ENCODE measurements around the gene MYO7B.
A peak's percentile ranks its signal among the peaks of the same experiment; 100 is the strongest.
"Not testable (repeated sequence)": the region's sequence is repeated elsewhere in the genome, so short reads cannot be mapped to it uniquely, and the experiment has no call there.

Gene MYO7B

DNA sequence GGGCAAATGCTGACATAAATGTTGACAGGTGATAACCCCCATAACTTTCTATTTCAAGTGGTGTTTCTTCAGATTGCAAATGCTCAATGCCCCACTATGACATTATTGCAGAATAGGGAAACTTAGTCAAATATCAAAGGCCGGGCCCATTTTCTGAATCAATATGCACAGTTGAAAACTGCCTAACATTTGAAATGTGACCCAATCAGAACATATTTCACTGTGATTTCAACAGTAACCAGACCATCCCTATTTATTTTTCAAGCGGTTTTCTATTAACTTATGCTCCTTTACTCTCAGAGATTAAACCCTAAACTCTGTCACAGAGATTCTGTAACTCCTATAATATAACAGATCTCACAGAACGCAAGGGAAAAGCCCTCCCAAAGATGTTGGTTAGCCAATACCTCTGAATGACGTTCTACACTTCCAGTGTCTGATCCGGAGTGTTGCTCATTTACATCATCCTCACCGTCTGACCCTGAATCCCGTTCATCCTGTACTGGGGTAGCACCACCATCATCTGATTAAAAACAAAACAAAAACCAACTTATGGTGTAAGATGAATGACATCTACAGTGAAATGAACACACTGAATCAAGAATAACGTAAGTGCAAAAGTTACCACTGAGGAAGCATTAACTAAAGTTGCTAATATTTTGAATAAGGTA lies 12.1 kb upstream of the MYO7B start:
- FAIRE-seq (no peak), DNase-seq (ENCODE audit: low spot score) (no peak)

DNA sequence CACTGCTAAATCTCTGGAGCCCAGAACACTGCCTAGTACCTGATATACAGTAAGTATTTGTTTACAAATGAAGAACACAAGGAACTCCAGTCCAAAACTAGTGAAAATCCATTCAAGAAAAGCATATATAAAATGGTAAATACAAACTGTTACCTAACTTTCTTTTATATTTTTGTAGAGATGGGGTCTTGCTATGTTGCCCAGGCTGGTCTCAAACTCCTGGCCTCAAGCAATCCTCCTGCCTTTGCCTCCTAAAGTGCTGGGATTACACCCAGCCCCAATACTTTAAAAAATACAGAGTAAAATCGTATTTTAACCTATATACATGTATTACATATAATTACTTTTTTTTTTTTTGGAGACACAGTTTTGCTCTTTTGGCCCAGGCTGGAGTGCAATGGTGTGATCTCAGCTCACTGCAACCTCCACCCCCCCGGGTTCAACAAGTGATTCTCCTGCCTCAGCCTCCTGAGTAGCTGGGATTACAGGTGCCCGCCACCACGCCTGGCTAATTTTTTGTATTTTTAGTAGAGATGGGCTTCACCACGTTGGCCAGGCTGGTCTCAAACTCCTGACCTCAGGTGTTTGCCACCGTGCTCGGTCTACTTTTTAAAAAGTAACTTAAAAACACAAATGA lies 11.2 kb upstream of the MYO7B start:
- not testable (repeated sequence) for FAIRE-seq; DNase-seq (ENCODE audit: low spot score)

DNA sequence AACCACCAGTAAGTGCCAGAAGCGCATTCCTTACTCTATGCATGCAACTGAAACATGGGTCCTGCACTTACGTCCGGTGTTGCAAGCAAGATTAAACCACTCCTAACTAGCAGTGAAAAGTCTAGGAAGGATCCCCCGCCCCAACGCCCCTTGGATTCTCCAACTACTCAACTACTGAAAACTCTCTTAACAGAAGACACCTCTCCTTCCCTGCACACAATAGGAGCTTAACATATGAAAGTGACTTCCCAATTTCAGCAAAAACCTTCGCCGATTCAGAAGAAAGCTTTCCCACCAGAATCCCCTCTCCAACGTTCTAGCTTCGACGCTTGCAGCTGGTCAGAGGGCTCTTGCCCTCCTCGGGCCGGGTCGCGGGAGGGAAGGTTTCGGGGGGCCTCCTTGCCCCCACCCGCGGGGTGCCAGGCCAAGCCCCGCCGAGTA lies 9.8 kb upstream of the MYO7B start:
- FAIRE-seq = no peak

DNA sequence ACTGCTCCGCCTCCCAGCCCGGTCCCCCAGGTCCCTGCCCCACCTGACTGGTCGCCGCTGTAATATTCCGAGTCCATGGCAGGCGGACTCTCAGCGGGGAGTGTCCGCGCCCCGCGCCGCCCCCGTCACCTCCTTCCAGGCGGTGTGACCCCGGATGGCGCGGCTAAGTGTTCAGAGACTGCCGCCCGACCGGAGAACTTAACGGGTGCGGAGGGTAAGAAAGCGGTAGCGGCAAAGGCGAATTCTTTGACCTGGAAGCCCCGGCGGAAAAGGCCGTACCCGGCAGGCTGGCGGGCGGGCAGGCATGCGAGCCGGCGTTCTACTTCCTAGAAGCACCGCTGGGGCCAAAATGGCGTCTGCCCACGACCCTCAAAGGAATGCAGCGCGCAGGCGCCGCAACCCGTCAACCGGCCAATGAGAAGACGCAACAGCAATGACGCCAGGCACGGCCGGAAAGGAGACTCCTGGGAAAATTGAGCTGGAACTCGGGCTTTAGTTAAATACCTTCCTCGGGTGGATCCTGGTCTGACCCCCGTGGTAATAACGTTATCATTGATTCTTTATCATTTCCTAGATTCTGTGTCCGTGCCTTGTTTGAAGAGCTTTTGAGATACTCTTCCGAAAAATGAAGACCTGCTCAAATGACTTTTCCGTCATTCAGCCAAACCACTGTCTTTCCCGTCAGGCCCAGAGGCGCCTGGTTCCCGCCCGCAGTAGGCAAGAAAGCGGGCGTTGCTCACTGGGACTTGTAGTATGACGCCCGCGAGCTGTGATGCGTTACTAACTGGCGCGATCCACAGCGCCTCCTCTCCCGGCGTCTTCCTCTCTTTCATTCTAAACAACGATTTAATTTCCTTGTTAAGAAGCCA lies 9.1 kb upstream of the MYO7B start, which contains the start of gene IWS1:
TSS of gene IWS1 (minus strand) at position 358 of the 869 bp plus-strand sequence. CDS start at position 77, 281 bp downstream.
- peak; percentile 87 for DNase-seq (ENCODE audit: low spot score)
- FAIRE-seq = peak; percentile 74

More for the DNA sequence above, 9.8 kb upstream of the MYO7B start:
- DNase-seq (ENCODE audit: low spot score) = no peak

DNA sequence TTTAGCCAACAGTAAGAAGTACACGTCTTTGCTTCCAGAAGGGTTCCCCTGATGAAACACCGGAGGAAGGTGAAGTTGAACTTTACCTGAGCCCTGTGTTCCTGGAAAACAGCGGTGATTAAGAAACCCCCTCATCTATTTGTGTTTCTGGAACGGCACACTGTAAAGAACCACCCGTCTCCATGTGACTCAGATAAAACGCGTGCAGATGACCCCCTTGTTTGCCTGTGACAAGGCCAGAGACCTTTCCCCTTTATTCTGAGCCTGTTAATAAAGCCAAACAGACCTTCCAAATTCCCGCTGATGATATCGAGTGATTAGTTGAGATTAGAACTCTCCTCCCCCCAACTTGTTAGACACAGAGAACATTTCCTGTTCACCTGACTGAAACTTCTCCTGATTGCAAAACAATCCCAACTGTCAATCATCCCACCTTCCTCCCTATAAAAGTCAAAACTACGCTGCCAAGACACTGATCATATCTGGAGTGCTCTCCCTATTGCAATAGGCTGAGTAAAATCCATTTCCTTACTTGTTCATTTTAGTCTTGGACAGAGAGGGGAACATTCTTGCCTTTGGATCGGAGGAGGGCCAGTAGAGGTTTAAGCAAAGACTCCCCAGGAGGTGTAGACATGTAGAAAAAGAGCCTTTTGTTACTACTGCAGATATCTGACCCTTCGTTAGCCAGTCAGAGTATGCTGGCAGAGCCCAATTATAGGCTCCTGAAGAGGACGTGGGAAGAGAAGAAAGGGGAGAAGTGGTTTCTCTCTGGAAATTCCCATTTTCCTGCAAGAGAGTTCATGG lies 8.3 kb upstream of the MYO7B start:
- FAIRE-seq (no peak), DNase-seq (ENCODE audit: low spot score) (no peak)

DNA sequence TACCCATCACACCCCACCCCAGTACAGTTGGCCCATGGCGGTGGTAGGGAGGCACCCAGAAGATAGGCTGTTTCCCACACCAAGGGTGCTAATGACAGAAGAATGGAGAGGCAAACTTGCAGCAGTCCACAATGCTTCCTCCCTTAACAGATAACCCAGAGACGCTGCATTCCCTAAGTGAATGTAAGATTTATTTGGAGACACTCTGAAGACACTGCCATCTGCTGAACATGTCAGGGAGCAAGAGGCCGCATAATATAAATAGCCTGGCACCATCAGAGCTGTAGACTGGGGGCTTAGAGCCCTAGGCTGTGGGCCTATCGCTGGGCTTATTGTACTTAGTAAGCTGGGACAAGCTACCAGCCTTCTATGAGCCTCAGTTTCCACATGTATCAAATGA lies 7.0 kb upstream of the MYO7B start:
- no peak for DNase-seq (ENCODE audit: low spot score)

DNA sequence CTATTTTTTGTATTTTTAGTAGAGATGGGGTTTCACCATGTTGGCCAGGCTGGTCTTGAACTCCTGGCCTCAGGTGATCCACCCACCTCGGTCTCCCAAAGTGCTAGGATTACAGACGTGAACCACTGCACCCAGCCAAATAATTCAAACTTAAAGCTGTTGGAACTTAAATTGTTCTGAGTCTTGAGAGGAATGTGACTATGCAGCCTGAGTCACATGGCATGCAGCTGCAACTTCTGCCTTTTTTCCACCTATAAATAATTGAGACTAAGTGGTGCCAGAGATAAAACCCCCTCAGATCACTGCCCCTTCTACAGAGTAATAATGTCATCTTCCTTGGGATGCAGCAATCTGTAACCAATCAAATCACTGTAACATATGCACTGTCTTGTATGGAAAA lies 6.1 kb upstream of the MYO7B start:
- not testable (repeated sequence) for DNase-seq (ENCODE audit: low spot score); FAIRE-seq

More for the DNA sequence above, 7.0 kb upstream of the MYO7B start:
- no peak for FAIRE-seq

DNA sequence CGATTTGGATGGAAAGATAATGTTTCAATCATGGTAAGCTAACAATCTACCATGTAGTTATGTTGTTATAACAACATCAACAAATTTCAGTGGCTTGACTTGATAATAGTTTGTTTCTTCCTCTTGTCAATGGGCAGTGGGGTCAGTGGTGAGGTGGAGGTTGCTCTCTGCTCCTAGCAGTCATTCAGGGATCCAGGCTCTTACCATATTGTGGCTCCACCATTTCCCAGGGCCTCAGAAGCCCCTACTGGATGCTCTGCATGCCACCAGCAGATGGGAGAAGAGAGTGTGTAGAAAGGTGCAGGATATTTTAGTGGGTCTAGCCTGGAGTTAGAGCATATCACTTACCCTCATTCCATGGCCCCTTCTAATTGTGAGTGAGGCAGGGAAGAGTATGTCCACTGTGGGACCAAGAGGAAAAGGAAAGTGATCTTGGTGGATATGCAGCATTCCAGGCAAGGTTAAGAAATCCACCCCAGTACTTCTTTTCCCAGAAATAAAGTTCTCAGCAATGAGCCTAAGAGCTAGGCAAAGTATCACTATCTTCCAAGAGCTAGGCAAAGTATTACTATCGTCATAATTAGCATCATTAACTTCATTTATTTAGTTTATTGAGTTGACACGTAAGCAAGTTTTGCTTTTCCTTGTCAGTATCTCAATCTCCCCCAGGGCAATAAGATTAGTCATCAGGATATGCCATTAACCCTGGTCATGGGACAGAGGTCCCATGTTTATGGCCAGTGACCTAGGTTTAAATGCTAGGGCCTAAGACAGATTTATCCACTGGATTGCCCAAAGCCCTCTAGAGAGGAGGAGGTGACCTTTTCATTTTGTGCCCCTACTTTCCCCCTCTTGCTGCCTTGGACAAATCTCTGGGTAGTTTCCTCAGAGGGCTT lies 5.0 kb upstream of the MYO7B start:
- FAIRE-seq (no peak), DNase-seq (ENCODE audit: low spot score) (no peak)

DNA sequence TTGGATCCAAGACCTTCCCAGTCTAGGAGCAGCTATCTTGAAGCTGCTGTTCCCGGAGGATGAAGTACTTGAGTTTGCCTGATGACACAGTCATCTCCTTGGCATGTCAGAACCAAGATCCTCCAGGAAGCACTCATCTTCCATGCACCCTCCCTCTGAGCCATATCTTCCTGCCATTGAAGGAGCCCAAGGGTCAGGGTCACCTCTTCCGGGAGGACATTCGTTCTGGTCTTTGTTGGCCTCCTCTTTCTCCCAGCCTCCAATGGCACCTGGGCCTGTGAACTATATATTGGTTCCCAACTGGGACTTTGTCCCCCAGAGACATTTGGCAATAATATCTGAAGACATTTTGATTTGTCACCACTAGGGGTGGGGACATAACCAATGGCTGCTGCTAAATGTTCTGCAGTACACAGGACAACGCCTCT lies 4.2 kb upstream of the MYO7B start:
- FAIRE-seq = no peak
- no peak for DNase-seq (ENCODE audit: low spot score)

DNA sequence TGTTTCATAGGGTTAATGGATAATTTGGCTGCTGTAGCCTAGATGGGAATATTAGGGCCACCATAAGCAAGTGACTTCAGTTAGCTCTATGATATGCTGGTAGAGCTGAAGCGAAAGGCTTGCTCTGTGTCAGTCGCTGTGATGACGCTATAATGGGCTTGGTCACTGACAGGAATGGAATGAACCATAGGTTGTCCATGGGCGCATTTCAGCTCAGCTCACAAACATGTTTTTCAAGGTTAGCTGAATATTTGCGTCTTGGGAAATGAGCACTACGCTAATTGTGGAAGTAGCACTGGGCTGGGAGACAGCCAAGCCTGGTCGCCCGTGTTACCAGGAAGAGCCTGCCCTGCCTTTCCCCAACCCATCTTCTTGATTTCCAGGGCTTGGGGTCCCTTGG lies 3.2 kb upstream of the MYO7B start:
- DNase-seq (ENCODE audit: low spot score) (no peak), FAIRE-seq (no peak)

DNA sequence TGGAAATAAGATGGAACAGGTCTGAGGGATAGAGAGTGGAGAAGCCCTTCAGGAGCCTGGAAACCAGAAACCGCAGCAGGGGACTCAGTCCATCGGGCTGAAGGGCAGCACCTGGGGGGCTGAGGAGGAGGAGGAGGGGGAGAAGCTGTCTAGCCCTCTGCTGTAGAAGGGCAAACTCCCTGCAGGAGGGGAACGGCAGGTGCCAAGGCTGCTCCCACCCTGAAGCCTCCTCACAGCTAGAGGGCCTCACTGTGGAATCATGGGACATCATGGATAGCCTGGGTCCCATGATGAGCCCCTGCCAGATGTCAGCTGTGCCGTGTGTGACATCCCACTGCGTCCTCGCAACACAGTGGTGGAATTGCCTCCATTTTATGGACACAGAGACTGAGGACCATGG lies 435 bp downstream of the MYO7B start:
- DNase-seq (ENCODE audit: low spot score) = no peak
- no peak for FAIRE-seq

DNA sequence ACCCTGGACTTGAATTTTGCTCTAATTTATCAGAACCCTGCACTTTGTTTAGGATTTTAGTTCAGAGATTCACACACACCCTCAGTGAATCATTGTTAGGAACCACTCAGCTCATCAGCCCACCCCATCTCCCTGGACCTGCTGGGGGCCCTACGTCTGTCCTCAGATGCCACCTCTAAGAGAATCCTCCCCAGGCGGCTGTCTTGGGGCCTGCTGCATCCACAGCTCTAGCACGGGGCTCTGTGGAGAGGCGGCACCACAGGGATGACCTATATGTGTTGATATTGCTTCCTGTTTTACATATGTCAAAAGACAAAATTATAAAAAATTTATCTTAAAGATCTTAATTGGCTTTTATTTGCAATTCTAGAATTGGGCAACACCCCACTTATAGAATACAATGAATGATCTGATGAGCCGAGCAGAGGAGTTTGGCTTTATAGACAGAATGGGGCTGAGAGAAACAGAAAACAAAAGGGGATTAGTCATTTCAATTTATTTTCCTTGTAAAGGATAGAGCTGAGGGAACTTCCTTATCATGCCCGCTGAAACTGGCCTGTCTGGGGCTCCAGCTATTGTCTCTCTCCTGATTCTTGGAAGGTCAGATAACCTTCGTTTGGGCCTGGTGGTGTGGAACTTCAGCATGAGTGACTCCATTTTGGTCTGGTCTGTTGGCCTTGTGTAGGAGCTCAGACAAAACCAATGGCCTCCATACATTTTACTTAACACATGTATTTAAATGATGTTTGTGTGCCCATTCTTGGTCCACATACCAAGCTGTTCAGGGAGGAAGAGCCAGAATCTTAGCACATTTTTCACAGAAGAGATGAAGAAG lies 1.4 kb downstream of the MYO7B start:
- FAIRE-seq = no peak

DNA sequence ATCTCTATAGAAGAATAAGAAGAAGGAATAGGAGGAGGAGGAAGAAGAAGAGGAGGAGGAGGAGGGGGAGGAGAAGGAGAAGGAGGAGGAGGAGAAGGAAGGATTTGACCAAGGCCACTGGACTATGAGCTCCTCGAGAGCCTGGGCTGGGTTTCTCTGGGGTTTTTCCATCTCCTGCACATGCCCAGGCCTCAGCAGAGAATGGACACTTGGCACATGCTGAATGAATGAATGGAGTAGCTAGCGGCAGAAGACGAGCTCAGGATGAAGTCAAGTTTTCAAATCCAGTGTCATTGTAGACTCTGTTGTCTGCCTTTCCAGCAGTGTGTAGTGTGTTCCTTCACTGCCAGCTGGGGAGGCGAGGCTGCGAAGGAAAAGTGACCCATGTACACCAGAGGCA lies 2.2 kb downstream of the MYO7B start:
- DNase-seq (ENCODE audit: low spot score) (no peak), FAIRE-seq (no peak)

More for the DNA sequence above, 1.4 kb downstream of the MYO7B start:
- DNase-seq (ENCODE audit: low spot score) = no peak

DNA sequence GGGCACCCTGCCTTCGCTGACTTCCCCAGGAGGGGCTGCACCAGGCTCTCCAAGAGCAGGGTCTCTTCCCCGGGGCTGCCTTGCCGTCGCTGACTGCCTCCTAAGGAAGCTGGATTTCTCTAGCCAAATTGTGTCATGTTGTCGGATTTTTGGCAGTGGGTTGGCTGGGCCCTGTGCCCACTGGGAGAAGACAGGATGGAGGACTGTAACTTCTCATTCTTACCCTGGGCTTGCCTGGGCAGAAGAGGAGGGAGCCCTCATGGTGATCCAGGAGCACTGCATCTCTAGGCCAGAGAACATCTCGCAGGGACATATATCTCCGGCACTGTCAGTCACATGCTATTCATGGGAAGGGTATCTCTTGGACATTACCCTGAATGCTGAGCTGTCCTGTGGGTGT lies 6.3 kb downstream of the MYO7B start:
- no peak for FAIRE-seq
- no peak for DNase-seq (ENCODE audit: low spot score)

DNA sequence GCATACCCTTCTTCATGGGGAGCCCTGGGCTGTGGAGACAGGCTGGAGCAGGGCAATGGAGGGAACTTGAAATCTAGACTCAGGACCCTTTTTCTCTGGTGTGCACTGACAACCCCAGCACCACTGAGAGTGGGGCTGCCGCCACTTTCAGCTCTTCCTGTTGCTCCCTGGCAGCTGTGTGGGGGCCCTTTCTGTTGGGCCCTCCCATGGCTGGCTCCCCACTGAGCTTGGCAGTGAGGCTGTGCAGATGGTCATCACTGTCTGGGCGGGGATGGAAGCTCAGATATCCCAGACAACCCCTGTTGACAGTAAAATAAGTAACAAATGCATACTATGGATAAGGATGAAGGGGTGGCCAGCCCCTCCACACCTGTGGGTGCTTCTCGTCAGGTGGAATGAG lies 6.7 kb downstream of the MYO7B start:
- no peak for FAIRE-seq

DNA sequence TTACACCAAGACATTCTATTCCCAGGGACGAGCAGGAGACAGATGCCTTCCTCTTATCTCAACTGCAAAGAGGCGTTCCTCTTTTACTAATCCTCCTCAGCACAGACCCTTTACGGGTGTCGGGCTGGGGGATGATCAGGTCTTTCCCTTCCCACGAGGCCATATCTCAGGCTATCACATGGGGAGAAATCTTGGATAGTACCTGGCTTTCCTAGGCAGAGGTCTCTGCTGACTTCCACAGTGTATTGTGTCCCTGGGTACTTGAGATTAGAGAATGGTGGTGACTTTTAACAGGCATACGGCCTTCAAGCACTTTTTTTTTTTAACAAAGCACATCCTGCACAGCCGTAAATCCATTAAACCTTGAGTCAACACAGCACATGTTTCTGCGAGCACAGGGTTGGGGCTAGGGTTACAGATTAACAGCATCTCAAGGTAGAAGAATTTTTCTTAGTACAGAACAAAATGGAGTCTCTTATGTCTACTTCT lies 7.6 kb downstream of the MYO7B start:
- not testable (repeated sequence) for FAIRE-seq; DNase-seq (ENCODE audit: low spot score)

More for the DNA sequence above, 6.7 kb downstream of the MYO7B start:
- no peak for DNase-seq (ENCODE audit: low spot score)

DNA sequence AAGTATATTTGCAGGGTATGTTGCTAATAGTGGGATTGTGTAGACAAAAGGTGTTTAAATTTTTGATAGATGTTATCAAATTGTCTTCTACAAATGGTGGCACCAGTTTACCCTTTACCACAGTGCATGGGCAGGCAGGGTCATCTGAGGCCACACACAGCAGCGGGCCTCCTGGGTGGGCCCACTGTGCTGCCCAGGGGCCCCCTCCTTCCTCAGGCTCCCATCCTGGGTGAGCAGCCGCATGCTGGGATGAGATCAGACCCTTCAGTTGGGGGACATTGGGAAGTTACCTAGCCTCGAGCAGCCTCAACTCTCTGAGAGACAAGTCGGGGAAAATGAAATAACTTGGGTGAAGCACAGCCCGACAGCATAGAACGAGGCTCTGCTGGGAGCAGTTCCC lies 9.7 kb downstream of the MYO7B start:
- DNase-seq (ENCODE audit: low spot score) (no peak), FAIRE-seq (no peak)

DNA sequence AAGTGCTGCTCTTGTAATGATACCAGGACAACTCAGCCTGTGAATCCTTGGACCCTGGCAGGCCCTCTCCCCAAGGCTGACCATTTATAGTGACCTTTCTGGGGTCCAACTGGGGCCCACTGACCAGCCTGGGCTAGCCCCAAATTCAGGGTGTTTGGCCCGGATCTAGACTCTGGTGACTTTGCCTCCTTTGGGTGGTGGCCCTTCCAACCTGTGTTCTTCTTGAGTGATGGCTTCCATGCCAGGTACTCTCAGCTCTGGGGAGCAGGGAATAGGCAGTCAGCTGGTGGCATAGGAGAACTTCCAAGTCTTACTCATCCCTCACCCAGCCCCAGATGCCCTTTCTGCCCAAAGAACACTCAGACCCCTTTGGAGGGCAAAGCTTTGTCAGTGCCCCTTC lies 10.3 kb downstream of the MYO7B start:
- FAIRE-seq = no peak
- DNase-seq (ENCODE audit: low spot score) = no peak

DNA sequence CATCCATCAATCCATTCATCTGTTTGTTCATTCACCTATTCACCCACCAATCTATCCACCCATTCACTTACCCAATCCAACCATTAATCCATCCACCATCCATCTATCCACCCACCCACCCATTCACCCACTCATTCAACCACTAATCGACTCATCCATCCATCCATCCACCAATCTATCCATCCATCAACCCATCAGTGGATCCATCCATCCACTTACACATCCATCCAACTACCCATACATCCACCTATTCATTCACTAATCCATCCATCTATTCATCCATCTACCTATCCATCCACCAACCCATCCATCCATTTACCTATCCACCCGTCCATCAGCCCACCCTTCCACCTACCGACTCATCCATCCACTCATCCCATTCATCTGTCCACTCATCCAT lies 11.3 kb downstream of the MYO7B start:
- no peak for DNase-seq (ENCODE audit: low spot score)
- no peak for FAIRE-seq
